MM.1S (cell line): ENCODE data around the gene STAT6.

Experiments
- DNase-seq: peaks from one replicate; pipeline ENCODE4 v3.0.0-alpha.2; 2015
- H2AFZ ChIP-seq: fragments of 300-600 bp; sonication (generic); 2 replicates; pipeline ENCODE4 v1.6.0; 2016; ENCODE audit warnings: antibody characterized with exemption, low read length
- H3F3A ChIP-seq: fragments of 300-600 bp; sonication (generic); 2 replicates; pipeline ENCODE4 v1.6.1; 2016; ENCODE audit warnings: mild to moderate bottlenecking, antibody characterized with exemption, low read length, moderate library complexity, mixed read lengths; ENCODE audit not compliant: insufficient read depth
- H3K27ac ChIP-seq: fragments of 300-600 bp; sonication (generic); 2 replicates; pipeline ENCODE4 v1.5.1; 2016; ENCODE audit warnings: mild to moderate bottlenecking, low read length
- H3K27me3 ChIP-seq: fragments of 300-600 bp; sonication (generic); replicated peaks from 2 replicates; pipeline ENCODE4 v1.6.0; 2016; ENCODE audit warnings: low read length; ENCODE audit not compliant: insufficient read depth
- H3K36me3 ChIP-seq: fragments of 300-600 bp; sonication (generic); replicated peaks from 2 replicates; pipeline ENCODE4 v1.6.1; 2016; ENCODE audit warnings: mild to moderate bottlenecking, low read length, mixed read lengths; ENCODE audit not compliant: insufficient read depth
- H3K4me1 ChIP-seq: fragments of 300-600 bp; sonication (generic); 2 replicates; pipeline ENCODE4 v1.6.1; 2016; ENCODE audit warnings: low read length, mixed read lengths
- H3K4me2 ChIP-seq: fragments of 300-600 bp; sonication (generic); 2 replicates; pipeline ENCODE4 v1.6.0; 2016; ENCODE audit warnings: low read depth, low read length
- H3K4me3 ChIP-seq: fragments of 300-600 bp; sonication (generic); 2 replicates; pipeline ENCODE4 v1.5.1; 2016; ENCODE audit warnings: low read length, mixed read lengths
- H3K79me2 ChIP-seq: fragments of 300-600 bp; sonication (generic); 2 replicates; pipeline ENCODE4 v1.6.1; 2016; ENCODE audit warnings: mixed run types, low read length, mixed read lengths
- H3K9ac ChIP-seq: fragments of 300-600 bp; sonication (generic); 2 replicates; pipeline ENCODE4 v1.6.1; 2016; ENCODE audit warnings: low read length, mixed read lengths
- H3K9me2 ChIP-seq: fragments of 300-600 bp; sonication (generic); replicated peaks from 2 replicates; pipeline ENCODE4 v1.6.1; 2016; ENCODE audit warnings: mild to moderate bottlenecking, low read length, mixed read lengths; ENCODE audit not compliant: insufficient read depth
- H3K9me3 ChIP-seq: fragments of 300-600 bp; sonication (generic); replicated peaks from 2 replicates; pipeline ENCODE4 v1.6.1; 2016; ENCODE audit warnings: mild to moderate bottlenecking, low read length, mixed read lengths; ENCODE audit not compliant: insufficient read depth
- H4K20me1 ChIP-seq: fragments of 300-600 bp; sonication (generic); 2 replicates; pipeline ENCODE4 v1.6.1; 2016; ENCODE audit warnings: mild to moderate bottlenecking, low read length, moderate library complexity, mixed read lengths; ENCODE audit not compliant: insufficient read depth
- EZH2 ChIP-seq: fragments of 300-600 bp; sonication (generic); optimal IDR thresholded peaks from 2 replicates; pipeline ENCODE3; 2017; ENCODE audit warnings: low read depth, mild to moderate bottlenecking, antibody characterized with exemption, low read length, mixed read lengths
- EZH2phosphoT487 ChIP-seq: fragments of 300-600 bp; sonication (generic); IDR thresholded peaks from 2 replicates; pipeline ENCODE4 v1.6.1; 2018; ENCODE audit warnings: antibody characterized with exemption, low read length
- TF ChIP-seq, protein P1 (sequence below): fragments of 300-600 bp; sonication (generic); IDR thresholded peaks from 2 replicates; pipeline ENCODE4 v1.5.1; 2016; ENCODE audit warnings: antibody characterized with exemption, low read length, mixed read lengths

STAT6 gene

DNA sequence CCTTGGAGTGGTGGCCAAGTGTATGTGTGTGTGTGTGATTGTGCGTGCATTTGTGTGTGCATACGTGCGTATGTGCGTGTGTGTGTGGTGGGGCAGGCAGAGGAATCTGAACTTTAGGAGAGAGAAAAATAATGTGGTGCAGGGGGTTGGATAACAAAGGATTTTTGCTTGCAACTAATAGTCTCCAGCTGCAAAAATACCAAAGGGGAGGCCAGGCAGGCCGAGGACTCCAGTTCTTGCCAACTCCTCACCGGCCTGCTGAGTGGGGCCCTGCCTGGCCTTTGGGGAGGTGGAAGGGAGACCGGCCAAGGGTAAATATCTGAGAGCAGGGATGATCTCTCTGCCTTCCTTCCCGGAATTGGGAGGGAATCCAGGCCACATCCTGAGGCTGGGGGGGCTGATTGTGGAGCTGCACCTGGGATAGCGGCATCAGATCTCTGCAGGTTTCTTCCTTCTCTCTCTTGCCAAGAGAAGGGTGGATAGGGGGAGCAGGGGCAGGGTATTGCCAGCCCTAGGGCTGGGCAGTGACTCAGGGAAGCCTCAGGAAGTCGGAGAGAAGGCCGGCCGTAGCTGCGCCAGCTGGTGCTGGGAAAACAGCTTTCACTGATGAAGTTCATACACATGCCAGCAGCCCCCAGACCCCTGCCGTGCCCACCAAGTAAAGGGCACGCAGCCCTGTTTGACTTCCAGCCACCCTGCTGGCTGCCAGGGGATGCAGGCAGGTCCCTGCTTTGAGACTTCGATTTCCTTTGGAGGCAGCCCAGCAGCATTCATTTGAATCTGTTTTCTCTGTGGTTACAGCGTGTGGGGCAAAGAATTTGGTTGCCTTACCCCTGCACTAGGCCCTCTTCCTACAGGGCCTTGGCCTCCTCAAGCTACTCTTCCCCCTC lies 40.8 kb upstream of the STAT6 start:
- no peak overlapping the region for H2AFZ ChIP-seq
- no peak overlapping the region for H3K4me2 ChIP-seq
- H3K9me2 ChIP-seq: no peaks in the 10 kb centered on the region
- H3K9me3 ChIP-seq: no peaks in the 10 kb centered on the region
- no peaks in the 10 kb centered on the region for H3F3A ChIP-seq
- no peak overlapping the region for H3K4me3 ChIP-seq
- TF ChIP-seq EZH2 (no peak), EZH2phosphoT487 (no peak)
- TF ChIP-seq, protein P1, sequence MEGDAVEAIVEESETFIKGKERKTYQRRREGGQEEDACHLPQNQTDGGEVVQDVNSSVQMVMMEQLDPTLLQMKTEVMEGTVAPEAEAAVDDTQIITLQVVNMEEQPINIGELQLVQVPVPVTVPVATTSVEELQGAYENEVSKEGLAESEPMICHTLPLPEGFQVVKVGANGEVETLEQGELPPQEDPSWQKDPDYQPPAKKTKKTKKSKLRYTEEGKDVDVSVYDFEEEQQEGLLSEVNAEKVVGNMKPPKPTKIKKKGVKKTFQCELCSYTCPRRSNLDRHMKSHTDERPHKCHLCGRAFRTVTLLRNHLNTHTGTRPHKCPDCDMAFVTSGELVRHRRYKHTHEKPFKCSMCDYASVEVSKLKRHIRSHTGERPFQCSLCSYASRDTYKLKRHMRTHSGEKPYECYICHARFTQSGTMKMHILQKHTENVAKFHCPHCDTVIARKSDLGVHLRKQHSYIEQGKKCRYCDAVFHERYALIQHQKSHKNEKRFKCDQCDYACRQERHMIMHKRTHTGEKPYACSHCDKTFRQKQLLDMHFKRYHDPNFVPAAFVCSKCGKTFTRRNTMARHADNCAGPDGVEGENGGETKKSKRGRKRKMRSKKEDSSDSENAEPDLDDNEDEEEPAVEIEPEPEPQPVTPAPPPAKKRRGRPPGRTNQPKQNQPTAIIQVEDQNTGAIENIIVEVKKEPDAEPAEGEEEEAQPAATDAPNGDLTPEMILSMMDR: no peak
- H3K9ac ChIP-seq: no peak overlapping the region
- no peaks in the 10 kb centered on the region for H3K27me3 ChIP-seq
- no peaks in the 10 kb centered on the region for H3K4me1 ChIP-seq
- H3K36me3 ChIP-seq: no peaks in the 10 kb centered on the region
- H3K79me2 ChIP-seq: no peaks in the 10 kb centered on the region
- H3K27ac ChIP-seq: no peak overlapping the region
- no peak for DNase-seq
- H4K20me1 ChIP-seq: no peaks in the 10 kb centered on the region

DNA sequence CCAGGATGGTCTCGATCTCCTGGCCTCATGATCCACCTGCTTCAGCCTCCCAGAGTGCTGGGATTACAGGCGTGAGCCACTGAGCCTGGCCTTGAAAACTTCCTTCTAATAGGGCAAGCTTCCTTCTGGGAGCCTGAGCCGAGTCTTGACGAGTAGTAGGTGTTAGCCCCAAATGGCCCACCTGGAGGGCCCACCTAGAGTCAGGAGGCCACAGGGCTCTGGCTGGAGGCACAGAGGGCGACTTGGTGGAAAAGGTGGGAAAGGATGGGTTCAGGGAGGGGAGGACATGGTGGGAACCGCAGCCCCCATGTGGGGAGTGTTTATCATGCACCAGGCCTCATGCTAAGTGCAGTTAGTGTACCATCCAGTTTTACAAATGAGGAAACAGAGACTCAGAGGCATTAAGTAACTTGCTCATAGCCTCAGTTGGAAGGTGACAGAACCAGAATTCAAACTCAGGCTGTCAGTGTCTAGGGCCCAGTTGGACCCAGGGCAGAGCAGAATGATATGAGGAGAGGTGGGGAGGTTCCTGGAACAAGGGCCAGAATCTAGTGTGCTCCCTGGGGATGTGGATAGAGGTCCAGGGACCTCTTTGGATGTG lies 39.3 kb upstream of the STAT6 start:
- no peaks in the 10 kb centered on the region for H3K36me3 ChIP-seq
- H3K27ac ChIP-seq: no peak overlapping the region
- H3K27me3 ChIP-seq: no peaks in the 10 kb centered on the region
- H4K20me1 ChIP-seq: no peaks in the 10 kb centered on the region
- no peak overlapping the region for H3K9ac ChIP-seq
- no peaks in the 10 kb centered on the region for H3K9me3 ChIP-seq
- no peak overlapping the region for H2AFZ ChIP-seq
- H3K4me1 ChIP-seq: no peaks in the 10 kb centered on the region
- H3K4me3 ChIP-seq: no peak overlapping the region
- H3K9me2 ChIP-seq: no peaks in the 10 kb centered on the region
- DNase-seq: no peak
- no peaks in the 10 kb centered on the region for H3K79me2 ChIP-seq
- no peak overlapping the region for H3K4me2 ChIP-seq
- no peaks in the 10 kb centered on the region for H3F3A ChIP-seq
- TF ChIP-seq, protein P1: no peak
- TF ChIP-seq EZH2phosphoT487: no peak
- TF ChIP-seq EZH2: no peak

DNA sequence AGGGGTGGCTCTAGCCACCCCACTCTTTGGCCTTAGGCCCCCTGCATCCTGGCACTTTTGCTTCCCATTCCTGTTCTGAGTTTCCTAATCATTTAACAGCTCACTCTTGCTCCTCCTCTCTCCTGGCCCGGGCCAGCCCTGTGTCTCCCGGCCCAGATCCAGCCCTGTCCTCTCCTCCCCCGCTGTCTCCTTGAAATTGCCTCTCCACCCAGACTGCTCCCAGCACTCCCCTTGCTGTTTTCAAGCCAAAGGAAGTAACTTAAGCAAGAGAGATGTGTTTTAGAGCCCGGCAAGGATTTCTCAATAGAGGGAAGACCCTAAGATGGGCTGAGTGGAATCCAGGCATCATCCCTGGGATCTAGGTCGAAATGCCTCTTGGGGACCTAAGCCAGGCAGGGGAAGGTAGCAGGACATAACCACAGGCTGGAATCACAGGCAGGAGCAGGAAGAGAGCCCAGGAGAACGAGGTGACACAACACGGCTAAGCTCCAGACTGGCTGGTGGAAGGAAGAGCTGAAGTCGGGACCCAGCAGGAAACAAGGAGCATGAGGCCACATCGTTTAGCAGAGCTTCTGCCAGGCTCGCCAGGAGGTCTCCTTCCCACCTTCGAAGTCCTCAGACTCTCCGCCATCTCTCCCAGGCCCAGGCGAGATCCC lies 38.2 kb upstream of the STAT6 start:
- H4K20me1 ChIP-seq: no peaks in the 10 kb centered on the region
- H3K9me3 ChIP-seq: no peaks in the 10 kb centered on the region
- H3K79me2 ChIP-seq: no peaks in the 10 kb centered on the region
- H3K9me2 ChIP-seq: no peaks in the 10 kb centered on the region
- no peak overlapping the region for H3K4me3 ChIP-seq
- H3K27ac ChIP-seq: no peak overlapping the region
- TF ChIP-seq, protein P1: no peak
- no peak for TF ChIP-seq EZH2
- no peak for TF ChIP-seq EZH2phosphoT487
- H3F3A ChIP-seq: no peaks in the 10 kb centered on the region
- no peak overlapping the region for H3K9ac ChIP-seq
- H2AFZ ChIP-seq: no peak overlapping the region
- H3K27me3 ChIP-seq: no peaks in the 10 kb centered on the region
- no peaks in the 10 kb centered on the region for H3K36me3 ChIP-seq
- no peak for DNase-seq
- H3K4me2 ChIP-seq: no peak overlapping the region
- no peaks in the 10 kb centered on the region for H3K4me1 ChIP-seq
